Testis (tissue), 2 donors: ENCODE results near the gene KCNAB1.

Experiments
- POLR2A ChIP-seq: fragments of 450-650 bp; IDR thresholded peaks from one replicate; pipeline ENCODE4 v1.6.1; 2017; ENCODE audit warnings: antibody characterized with exemption, mild to moderate bottlenecking, moderate library complexity
- TF ChIP-seq, protein P1 (sequence below), 3 experiments: fragments of 450-650 bp in 2 of 3; fragments of 200-600 bp in 1 of 3; sonication (generic) in 1 of 3; IDR thresholded peaks; one replicate each; pipeline ENCODE4 v1.5.1; 2016 to 2019; ENCODE audit warnings: antibody characterized with exemption in 3 of 3, mild to moderate bottlenecking in 2 of 3, moderate library complexity in 1 of 3

DNA sequence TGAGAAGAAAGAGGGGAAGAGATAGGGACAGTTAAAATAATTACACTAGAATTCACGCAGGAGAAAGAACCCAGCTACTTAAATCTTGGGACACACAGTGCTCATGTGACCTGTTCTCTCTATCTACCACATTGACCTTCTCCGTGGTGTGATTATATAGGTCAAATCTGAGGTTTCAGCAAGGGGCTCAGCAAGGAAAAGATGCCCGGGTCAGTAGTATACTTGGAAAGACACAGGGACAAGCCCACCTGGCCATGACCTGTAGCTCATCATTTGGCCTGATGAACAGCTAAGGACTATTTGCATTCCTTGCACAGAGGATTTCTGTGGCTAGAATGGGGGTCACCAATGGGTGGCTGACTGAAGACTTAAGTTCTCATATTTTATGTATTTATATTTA, 362.6 kb downstream of the KCNAB1 start:
- no peak for TF ChIP-seq POLR2A
- TF ChIP-seq, protein P1, sequence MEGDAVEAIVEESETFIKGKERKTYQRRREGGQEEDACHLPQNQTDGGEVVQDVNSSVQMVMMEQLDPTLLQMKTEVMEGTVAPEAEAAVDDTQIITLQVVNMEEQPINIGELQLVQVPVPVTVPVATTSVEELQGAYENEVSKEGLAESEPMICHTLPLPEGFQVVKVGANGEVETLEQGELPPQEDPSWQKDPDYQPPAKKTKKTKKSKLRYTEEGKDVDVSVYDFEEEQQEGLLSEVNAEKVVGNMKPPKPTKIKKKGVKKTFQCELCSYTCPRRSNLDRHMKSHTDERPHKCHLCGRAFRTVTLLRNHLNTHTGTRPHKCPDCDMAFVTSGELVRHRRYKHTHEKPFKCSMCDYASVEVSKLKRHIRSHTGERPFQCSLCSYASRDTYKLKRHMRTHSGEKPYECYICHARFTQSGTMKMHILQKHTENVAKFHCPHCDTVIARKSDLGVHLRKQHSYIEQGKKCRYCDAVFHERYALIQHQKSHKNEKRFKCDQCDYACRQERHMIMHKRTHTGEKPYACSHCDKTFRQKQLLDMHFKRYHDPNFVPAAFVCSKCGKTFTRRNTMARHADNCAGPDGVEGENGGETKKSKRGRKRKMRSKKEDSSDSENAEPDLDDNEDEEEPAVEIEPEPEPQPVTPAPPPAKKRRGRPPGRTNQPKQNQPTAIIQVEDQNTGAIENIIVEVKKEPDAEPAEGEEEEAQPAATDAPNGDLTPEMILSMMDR (IDR thresholded peaks at IDR 0.05), result no peak
